IMR-90 (cell line): ENCODE measurements around the gene LBHD2. TPM values are rescaled to one million over a fixed set of nuclear protein-coding genes. Genes with fewer than 3 reads are reported as not detected.

Experiments used
- ATAC-seq: fragments of 200-7000 bp; cut with Tn5 transposase; 2 replicates; pipeline ENCODE4 v1.9.1; 2020; ENCODE audit warnings: low read depth, mild to moderate bottlenecking, moderate library complexity
- BruUV-seq: library from RNA; stranded (reverse); fragments of 400-500 nt; replicated peaks from 2 replicates; lab custom pipeline; 2021; lab: Mats Ljungman, UMichigan
- CTCF ChIA-PET: fragments of 300-600 bp; formaldehyde crosslinking; extraction: SDS; loops from one replicate; lab custom pipeline; 2021; ENCODE audit warnings: antibody characterized with exemption; lab: Yijun Ruan, JAX
- POLR2A ChIA-PET: fragments of 300-600 bp; sonication (Branson Sonifier 250); formaldehyde crosslinking; loops from one replicate; lab custom pipeline; 2022; ENCODE audit warnings: antibody characterized with exemption; ENCODE audit not compliant: unreplicated experiment; lab: Charles Lee
- DNase-seq: peaks from one replicate; pipeline ENCODE4 v3.0.0; 2013
- H2AFZ ChIP-seq: replicated peaks from 2 replicates; pipeline ENCODE3; 2013; ENCODE audit warnings: low read length, mild to moderate bottlenecking; ENCODE audit not compliant: poor library complexity
- H2AK5ac ChIP-seq: 2 replicates; pipeline ENCODE4 v1.6.1; 2013; ENCODE audit warnings: low read depth, low read length, inconsistent platforms
- H2AK9ac ChIP-seq: replicated peaks from 2 replicates; pipeline ENCODE3; 2013; ENCODE audit warnings: mild to moderate bottlenecking, low read depth, low read length, moderate library complexity; ENCODE audit not compliant: poor library complexity
- H2BK120ac ChIP-seq: 2 replicates; pipeline ENCODE4 v1.6.1; 2013; ENCODE audit warnings: low read depth, low read length, inconsistent platforms
- H2BK15ac ChIP-seq: 3 replicates; pipeline ENCODE4 v1.6.1; 2013; ENCODE audit warnings: low read depth, low read length, inconsistent platforms
- H2BK20ac ChIP-seq: 2 replicates; pipeline ENCODE4 v1.6.1; 2013; ENCODE audit warnings: low read depth, mild to moderate bottlenecking, inconsistent platforms, low read length, moderate library complexity
- H2BK5ac ChIP-seq: 2 replicates; pipeline ENCODE4 v1.6.1; 2013; ENCODE audit warnings: mild to moderate bottlenecking, low read depth, low read length, inconsistent platforms; ENCODE audit not compliant: poor library complexity, severe bottlenecking
- H3K14ac ChIP-seq: replicated peaks from 2 replicates; pipeline ENCODE4 v1.6.1; 2013; ENCODE audit warnings: low read depth, low read length, inconsistent platforms
- H3K18ac ChIP-seq: 2 replicates; pipeline ENCODE4 v1.6.1; 2013; ENCODE audit warnings: low read depth, low read length, control low read depth
- H3K23ac ChIP-seq: 2 replicates; pipeline ENCODE4 v1.6.1; 2013; ENCODE audit warnings: low read depth, low read length, inconsistent platforms
- H3K27ac ChIP-seq: 2 replicates; pipeline ENCODE4 v1.5.1; 2013; ENCODE audit warnings: mild to moderate bottlenecking, control low read depth, low read length; ENCODE audit not compliant: insufficient read depth
- H3K27me3 ChIP-seq: 2 replicates; pipeline ENCODE4 v1.6.1; 2013; ENCODE audit warnings: low read length; ENCODE audit not compliant: control insufficient read depth, insufficient read depth
- H3K36me3 ChIP-seq: 2 replicates; pipeline ENCODE4 v1.6.1; 2013; ENCODE audit warnings: low read length, mixed read lengths; ENCODE audit not compliant: control insufficient read depth, insufficient read depth
- H3K4ac ChIP-seq: 2 replicates; pipeline ENCODE4 v1.6.1; 2013; ENCODE audit warnings: low read depth, low read length, inconsistent platforms
- H3K4me1 ChIP-seq: 2 replicates; pipeline ENCODE4 v1.6.1; 2013; ENCODE audit warnings: low read length, mixed read lengths; ENCODE audit not compliant: control insufficient read depth, insufficient read depth
- H3K4me2 ChIP-seq: 2 replicates; pipeline ENCODE4 v1.6.1; 2013; ENCODE audit warnings: low read depth, mild to moderate bottlenecking, control low read depth, low read length, moderate library complexity
- H3K4me3 ChIP-seq: 2 replicates; pipeline ENCODE4 v1.5.1; 2013; ENCODE audit warnings: low read depth, mild to moderate bottlenecking, control low read depth, low read length, moderate library complexity; ENCODE audit not compliant: insufficient read depth
- H3K56ac ChIP-seq: 2 replicates; pipeline ENCODE4 v1.6.1; 2013; ENCODE audit warnings: low read length, inconsistent platforms; ENCODE audit not compliant: insufficient read depth; ENCODE audit errors: extremely low read depth
- H3K79me1 ChIP-seq, 2 experiments: 2 replicates each; pipeline ENCODE4 v1.6.1; 2013; ENCODE audit warnings: low read length in 2 of 2, inconsistent platforms in 1 of 2, low read depth in 1 of 2
- H3K9ac ChIP-seq: 2 replicates; pipeline ENCODE4 v1.6.1; 2013; ENCODE audit warnings: low read depth, low read length, control low read depth
- H3K9me1 ChIP-seq: 2 replicates; pipeline ENCODE4 v1.6.1; 2013; ENCODE audit warnings: low read length, inconsistent platforms; ENCODE audit not compliant: insufficient read depth
- H3K9me3 ChIP-seq: 2 replicates; pipeline ENCODE4 v1.6.1; 2013; ENCODE audit warnings: low read length; ENCODE audit not compliant: control insufficient read depth, insufficient read depth
- H4K20me1 ChIP-seq: 2 replicates; pipeline ENCODE4 v1.6.1; 2013; ENCODE audit warnings: low read length, inconsistent platforms; ENCODE audit not compliant: insufficient read depth
- H4K5ac ChIP-seq: 2 replicates; pipeline ENCODE4 v1.6.1; 2013; ENCODE audit warnings: mild to moderate bottlenecking, low read depth, low read length, control low read depth
- H4K8ac ChIP-seq, 2 experiments: 2 replicates each; pipeline ENCODE4 v1.6.1; 2013; ENCODE audit warnings: low read depth in 2 of 2, low read length in 2 of 2, control low read depth in 1 of 2, inconsistent platforms in 1 of 2
- H4K91ac ChIP-seq: 2 replicates; pipeline ENCODE4 v1.6.1; 2013; ENCODE audit warnings: low read depth, low read length, inconsistent platforms; ENCODE audit not compliant: insufficient read depth
- CHD1 ChIP-seq: IDR thresholded peaks from 2 replicates; pipeline ENCODE4 v1.6.1; 2012; ENCODE audit warnings: low read depth, low read length, improper control_type of control experiment
- FOS ChIP-seq: fragments of 150-350 bp; IDR thresholded peaks from 2 replicates; pipeline ENCODE4 v1.6.1; 2016; ENCODE audit warnings: low read depth, low read length
- MAFK ChIP-seq: IDR thresholded peaks from 2 replicates; pipeline ENCODE4 v1.6.1; 2012; ENCODE audit warnings: low read depth, low read length, improper control_type of control experiment
- MAZ ChIP-seq: IDR thresholded peaks from 2 replicates; pipeline ENCODE4 v1.6.1; 2012; ENCODE audit warnings: low read depth, mild to moderate bottlenecking, low read length, improper control_type of control experiment, moderate library complexity, borderline replicate concordance
- MXI1 ChIP-seq: IDR thresholded peaks from 2 replicates; pipeline ENCODE4 v1.6.1; 2012; ENCODE audit warnings: low read depth, mild to moderate bottlenecking, low read length, moderate library complexity, borderline replicate concordance
- NFE2L2 ChIP-seq: fragments of 150-350 bp; IDR thresholded peaks from 2 replicates; pipeline ENCODE4 v1.6.1; 2016; ENCODE audit warnings: low read depth, mild to moderate bottlenecking, low read length
- RAD21 ChIP-seq: IDR thresholded peaks from 2 replicates; pipeline ENCODE4 v1.6.1; 2012; ENCODE audit warnings: low read length, improper control_type of control experiment
- RFX5 ChIP-seq: IDR thresholded peaks from 2 replicates; pipeline ENCODE4 v1.8.0; 2012; ENCODE audit warnings: low read depth, mild to moderate bottlenecking, low read length, moderate library complexity
- WGBS, 2 experiments: methylation state at CpG; one replicate each; pipeline versions ENCODE4 v1.1.5 to v1.1.7; 2013; ENCODE audit warnings: missing lambda C conversion rate in 2 of 2; ENCODE audit not compliant: insufficient read length in 1 of 2; ENCODE audit errors: extremely low coverage in 2 of 2; 5-methylcytosine and 5-hydroxymethylcytosine counted together
- dilution Hi-C: fragments of 300-500 bp; cut with HindIII; formaldehyde crosslinking; loops from one replicate; pipeline ENCODE4 v1.14.3; 2018; ENCODE audit warnings: low sequenced_read_pairs; ENCODE audit not compliant: unreplicated experiment
- in situ Hi-C: fragments of 300-500 bp; cut with MboI; formaldehyde crosslinking; loops from 3 replicates; pipeline ENCODE4 v1.14.3; 2019; ENCODE audit warnings: low sequenced_read_pairs, inconsistent platforms, mixed read lengths
- intact Hi-C: fragments of 100-400 bp; cut with micrococcal nuclease; formaldehyde crosslinking; loops from 2 replicates; pipeline ENCODE4 v1.10.0; 2022
- polyA plus RNA-seq, 3 experiments: library from polyadenylated mRNA; depleted of rRNA; stranded (reverse); fragments of >200 nt; gene quantifications; 2 replicates each; pipeline ENCODE4 v1.2.3, GENCODE V29; 2012; ENCODE audit warnings: low replicate concordance in 1 of 3
- total RNA-seq: library from RNA; depleted of rRNA; stranded (reverse); fragments of >200 nt; gene quantifications from 2 replicates; pipeline ENCODE4 v1.2.3, GENCODE V29; 2012
- TF ChIP-seq, protein P1 (sequence below): fragments of 150-350 bp; IDR thresholded peaks from 2 replicates; pipeline ENCODE4 v1.6.1; 2017; ENCODE audit warnings: mild to moderate bottlenecking, antibody characterized with exemption, low read length, low read depth

LBHD2 gene
- total and polyA plus RNA-seq, 2 of the 4 experiments (the other 2 are of a cell fraction): not detected

DNA sequence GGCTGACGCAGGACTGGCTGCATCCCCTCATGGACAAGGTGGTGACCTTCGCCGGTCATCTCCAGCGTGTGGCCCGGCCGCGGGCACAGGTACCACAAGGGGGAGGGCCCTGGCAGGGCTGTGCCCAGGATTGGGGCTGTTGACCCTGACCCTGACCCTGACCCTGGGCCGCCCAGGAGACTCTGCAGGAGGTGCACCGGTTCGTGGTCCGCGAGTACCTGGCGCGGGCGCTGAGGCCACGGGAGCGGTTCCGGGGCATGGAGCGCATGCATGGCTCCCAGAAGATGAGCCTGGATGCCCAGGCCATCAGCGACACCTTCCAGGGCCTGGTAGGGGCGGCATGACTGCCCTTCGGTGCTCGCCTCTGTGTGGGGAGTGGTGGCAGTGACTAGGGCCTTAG, 23.4 kb downstream of the LBHD2 start:
- 95% methylated on average over 18 of the region's 23 CpGs; no CpG with 5 or more reads in 1 of the 2 experiments for WGBS, 2 experiments
- no TSS peak for BruUV-seq

More for the DNA sequence above, 23.4 kb downstream of the LBHD2 start:
- in situ Hi-C loops: no loop called here
- H2AFZ ChIP-seq: no peak overlapping the region
- dilution Hi-C loops: no loop called here
- no peak overlapping the region for H3K4me3 ChIP-seq
- intact Hi-C loops: no loop called here
- no peak overlapping the region for H4K8ac ChIP-seq
- no peak overlapping the region for H2BK120ac ChIP-seq
- H2AK5ac ChIP-seq: peak overlapping the region; percentile 38; the same call in 1 of the 2 replicates
- no peaks in the 10 kb centered on the region for H3K36me3 ChIP-seq
- H2BK5ac ChIP-seq: no peak overlapping the region
- H4K5ac ChIP-seq: no peak overlapping the region
- H2BK15ac ChIP-seq: no peak overlapping the region; the same call in 2 of the 3 replicates
- H3K9ac ChIP-seq: no peak overlapping the region
- peaks cover 12% of the 10 kb centered on the region; the same call in 1 of the 2 replicates for H3K9me1 ChIP-seq
- no peak overlapping the region for H2BK20ac ChIP-seq
- H3K27me3 ChIP-seq: peaks cover 22% of the 10 kb centered on the region
- TF ChIP-seq RFX5 (no peak), MAFK (no peak), RAD21 (no peak), MXI1 (no peak), FOS (no peak), MAZ (no peak), NFE2L2 (no peak), CHD1 (no peak)
- TF ChIP-seq, protein P1, sequence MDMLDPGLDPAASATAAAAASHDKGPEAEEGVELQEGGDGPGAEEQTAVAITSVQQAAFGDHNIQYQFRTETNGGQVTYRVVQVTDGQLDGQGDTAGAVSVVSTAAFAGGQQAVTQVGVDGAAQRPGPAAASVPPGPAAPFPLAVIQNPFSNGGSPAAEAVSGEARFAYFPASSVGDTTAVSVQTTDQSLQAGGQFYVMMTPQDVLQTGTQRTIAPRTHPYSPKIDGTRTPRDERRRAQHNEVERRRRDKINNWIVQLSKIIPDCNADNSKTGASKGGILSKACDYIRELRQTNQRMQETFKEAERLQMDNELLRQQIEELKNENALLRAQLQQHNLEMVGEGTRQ: no peak
- H3K14ac ChIP-seq: no peak overlapping the region
- H3K23ac ChIP-seq: no peak overlapping the region; the same call in 1 of the 2 replicates
- ChIA-PET POLR2A (no interaction called here), CTCF (interaction anchor here (1.4 to 3.3 kb wide), 2 partner anchors 174 to 184 kb away, joined by 5 to 23 read pairs; no protein-coding TSS in a partner anchor)
- no peak overlapping the region for H3K4me2 ChIP-seq
- no peak overlapping the region for H3K27ac ChIP-seq
- no peaks in the 10 kb centered on the region for H3K9me3 ChIP-seq
- H3K79me1 ChIP-seq: no peaks in the 10 kb centered on the region
- H3K4me1 ChIP-seq: peaks cover 33% of the 10 kb centered on the region
- no peak overlapping the region for H3K4ac ChIP-seq
- no peak overlapping the region for H3K18ac ChIP-seq
- H3K56ac ChIP-seq: no peak overlapping the region
- no peaks in the 10 kb centered on the region for H4K20me1 ChIP-seq
- no peak overlapping the region for H2AK9ac ChIP-seq
- ATAC-seq (no peak), DNase-seq (no peak)
- H4K91ac ChIP-seq: 0 out of 2 replicates have a peak overlapping the region, but pooled peaks have one; percentile 38
